Tracheal epithelial cell (primary cell): ENCODE results near the gene PCBP2. TPM values are rescaled to one million over a fixed set of nuclear protein-coding genes. Genes with fewer than 3 reads are reported as not detected.

Experiments
- total RNA-seq: library from RNA; depleted of rRNA; stranded (reverse); fragments of >200 nt; gene quantifications from 2 replicates; pipeline ENCODE4 v1.2.1, GENCODE V29; 2014

Gene PCBP2
- 176 and 182 TPM in 2 replicates for total RNA-seq

DNA sequence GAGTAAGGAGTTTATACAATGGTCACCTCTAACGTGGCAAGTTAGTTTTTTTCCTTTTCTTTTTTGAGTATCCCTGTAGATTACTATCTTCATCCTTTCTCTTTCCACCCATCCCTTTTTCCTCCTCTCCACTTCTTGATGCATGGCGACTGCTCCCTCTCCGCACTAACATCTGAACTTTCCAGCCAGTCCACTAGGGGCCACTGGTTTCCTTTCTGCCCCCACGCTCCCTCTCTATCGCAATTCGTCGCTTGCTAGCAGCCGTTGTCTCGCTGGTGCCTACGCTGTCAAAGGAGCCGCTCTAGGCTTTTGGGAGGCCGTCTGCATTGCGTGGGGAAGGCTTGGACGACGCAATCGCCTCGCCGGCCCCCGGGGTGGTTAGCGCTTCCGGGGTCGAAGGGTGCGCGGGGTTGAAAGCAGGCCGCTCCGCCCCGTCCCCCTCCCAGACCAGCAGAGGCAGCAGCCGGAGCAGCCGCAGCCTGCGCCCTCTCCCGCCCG, at the start of gene PCBP2:
TSS of gene PCBP2 (plus strand) at position 442 of the 498 bp plus-strand sequence. CDS start 2,699 bp downstream, outside the sequence.

DNA sequence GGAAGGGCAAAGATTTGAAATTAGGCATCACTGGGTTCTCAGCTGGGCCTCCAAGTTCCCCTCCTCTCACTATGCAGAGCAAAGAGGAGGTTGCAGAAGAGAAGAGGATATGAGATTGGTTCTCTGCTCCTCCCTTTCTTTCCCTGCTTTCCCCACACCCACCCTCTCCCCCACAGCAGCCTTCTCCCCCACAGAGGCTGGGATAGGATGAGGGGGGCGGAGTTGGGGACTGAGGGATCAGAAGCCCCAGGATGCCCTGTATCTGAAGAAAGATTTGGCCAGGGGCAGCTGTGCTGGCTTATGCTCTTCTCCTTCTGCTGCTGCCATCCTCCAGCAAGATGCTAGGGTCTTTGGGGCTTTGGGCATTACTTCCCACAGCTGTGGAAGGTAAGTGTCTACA, 28.3 kb upstream of the PCBP2 start, which contains the start of gene AMHR2:
TSS of gene AMHR2 (plus strand) at position 259 of the 400 bp plus-strand sequence. CDS start at position 339, 80 bp downstream.

DNA sequence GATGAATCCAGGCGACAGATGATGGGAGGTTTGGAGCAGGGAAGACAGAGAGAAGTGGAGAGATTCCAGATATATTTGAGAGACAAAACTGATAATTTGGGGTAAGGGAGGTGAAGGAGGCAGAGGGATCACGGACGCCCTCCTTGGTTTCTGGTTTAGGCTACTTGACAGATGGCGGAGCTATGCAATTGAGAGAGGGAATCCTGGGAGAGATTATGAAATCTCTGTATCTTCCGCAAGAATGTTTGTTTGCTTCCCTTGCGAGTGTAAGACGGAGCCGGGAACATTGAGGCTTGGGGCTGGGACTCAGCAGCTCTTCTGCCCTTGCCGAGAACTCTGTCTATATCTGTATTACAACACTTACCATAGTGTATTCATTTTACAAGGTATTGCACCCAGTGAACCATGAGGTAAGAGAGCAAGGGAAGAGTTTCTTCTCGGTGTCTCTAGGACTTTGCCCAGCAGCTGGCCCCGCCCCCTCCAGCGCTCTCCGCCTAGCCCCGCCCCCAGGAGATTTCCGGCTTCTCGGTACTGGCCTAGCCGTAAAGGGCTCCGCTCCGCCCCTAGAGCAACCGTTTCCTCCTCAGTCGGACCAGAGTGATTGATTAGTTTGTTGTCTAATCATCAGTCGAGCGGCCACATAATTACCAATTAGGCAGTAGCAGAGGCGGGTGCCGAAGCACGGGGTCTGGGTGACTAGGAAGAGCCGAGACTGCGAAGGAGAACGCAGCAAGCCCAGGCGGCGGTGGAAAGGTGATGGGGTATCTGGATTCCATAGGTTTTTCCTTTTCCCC, 10.7 kb upstream of the PCBP2 start, which contains the start of gene PRR13:
TSS of gene PRR13 (plus strand) at position 695 of the 794 bp plus-strand sequence. CDS start 981 bp downstream, outside the sequence.

DNA sequence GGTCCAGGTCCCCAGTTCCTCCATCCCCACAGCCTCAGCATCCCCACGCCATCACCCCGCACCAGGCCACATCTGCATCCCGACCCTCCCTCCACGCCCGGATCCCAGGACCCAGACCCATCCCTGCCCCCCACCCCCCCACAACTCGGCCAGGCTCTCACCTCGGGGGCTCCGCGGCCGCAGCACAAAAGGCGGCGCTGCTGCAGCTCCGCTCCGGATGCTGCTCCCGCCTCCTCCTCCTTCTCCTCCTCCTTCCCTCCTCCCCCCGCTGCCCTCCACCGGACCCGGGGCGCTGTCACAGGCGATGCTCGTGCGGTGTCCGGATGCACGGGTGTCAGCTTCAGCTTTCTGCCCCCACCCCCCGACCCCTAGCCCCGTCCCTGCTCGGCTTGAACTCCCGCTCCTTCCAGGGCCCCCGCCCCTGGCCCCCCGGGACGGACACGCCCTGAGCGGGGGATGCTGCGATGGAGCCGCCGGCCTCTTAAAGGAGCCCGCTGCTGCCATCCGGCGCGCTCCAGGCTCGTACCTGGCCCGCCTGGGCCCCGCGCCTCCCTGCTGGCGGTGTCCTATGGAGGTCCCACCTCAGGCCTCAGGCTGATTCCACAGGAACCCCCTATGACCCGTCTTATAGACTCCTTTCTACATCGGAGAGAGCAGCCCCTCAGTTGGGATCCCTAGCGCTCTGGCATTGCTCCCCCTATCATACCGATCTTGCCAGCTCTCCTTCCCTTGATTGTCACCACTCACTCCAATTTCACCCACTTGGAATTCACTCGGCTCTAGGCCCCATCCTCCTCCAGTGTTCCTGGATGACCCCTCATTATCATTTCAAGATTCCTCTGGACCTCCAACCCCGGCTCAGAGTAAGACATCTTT, 47.6 kb downstream of the PCBP2 start, which contains the start of gene MAP3K12:
TSS of gene MAP3K12 (minus strand) at position 193 of the 876 bp plus-strand sequence. CDS start 12,067 bp downstream, outside the sequence.

DNA sequence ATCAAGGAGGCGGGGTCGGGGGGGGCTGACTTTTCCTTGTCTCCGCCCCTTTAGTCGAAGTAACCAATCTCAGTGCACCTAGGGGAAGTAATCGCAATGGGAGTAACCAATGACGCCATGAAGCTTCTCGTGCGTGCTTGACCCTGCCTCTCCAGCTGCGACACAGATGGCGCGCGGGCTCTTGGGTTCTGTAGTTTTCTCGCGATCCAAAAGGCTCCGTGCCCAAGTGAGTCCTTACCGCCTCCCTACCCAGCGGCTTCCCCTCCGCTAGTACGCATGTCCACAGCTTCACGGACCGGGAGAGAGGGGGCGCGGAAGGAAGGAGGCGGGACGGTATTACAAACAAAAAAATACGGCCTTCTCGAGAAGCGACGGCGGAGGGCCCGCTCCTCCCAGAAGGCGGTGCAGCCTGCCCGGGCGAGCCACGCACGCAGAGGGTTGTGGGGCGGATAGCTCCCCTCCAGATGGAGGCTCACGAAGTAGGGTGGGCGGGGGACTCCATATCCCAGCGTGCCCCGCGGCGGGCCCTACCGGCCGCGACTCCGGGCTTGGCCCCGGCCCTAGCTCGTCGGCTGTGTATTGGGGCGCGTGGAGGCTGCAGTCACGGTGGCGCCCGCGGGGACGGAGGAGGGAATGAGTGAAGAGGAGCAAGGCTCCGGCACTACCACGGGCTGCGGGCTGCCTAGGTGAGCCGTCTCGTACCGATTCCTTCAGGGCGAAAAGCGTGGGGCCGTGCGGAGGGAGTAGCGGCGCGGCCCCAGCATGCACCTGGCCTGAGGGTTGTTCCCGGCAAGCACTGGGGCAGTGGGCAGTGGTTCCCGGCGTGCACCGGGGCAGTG, 49.1 kb downstream of the PCBP2 start, which contains the start of gene TARBP2:
TSS of gene TARBP2 (plus strand) at position 508 of the 839 bp plus-strand sequence. CDS start at position 634, 126 bp downstream.

DNA sequence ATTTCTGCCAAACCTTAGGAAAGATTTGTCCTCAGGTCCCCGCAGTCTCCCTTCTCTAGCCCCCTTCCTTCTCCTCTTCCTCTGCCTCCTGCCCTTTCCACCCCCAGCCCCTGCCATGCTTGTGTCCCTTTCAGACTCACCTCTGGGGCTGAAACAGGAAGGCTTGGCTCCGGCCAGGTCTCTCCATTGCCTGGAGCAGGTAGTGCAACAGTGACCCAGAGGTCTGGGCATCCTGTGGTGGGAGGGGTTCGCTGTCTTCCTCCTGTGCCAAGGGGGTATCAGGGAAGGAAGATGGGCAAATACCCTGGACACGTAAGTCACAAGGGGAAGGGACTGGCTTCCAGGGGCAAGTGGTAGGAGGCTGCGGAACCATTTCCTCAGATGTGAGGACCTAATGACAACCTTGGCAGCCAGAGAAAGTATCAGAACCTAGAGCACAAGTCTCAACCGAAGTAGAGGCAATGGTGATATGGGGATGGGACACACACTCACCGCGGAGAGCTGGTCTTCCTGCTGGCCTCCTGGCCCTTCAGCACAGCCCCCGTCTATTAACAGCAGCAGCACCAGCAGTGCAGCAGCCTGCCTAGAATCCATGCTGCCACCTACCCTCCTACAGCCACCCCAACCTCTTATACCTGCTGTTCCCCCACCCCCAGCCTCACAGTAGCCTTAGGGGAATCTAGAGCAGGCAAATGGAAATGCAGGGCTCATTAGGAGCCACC, 55.1 kb downstream of the PCBP2 start, which contains the start of gene NPFF:
TSS of gene NPFF (minus strand) at position 604 of the 722 bp plus-strand sequence. CDS start at position 594, 10 bp downstream.

Other genes starting within 250 kb of the PCBP2 start
- 3.4 and 9.4 TPM in 2 replicates for gene ITGB7, start 244.9 kb upstream of the PCBP2 start, total RNA-seq
- 35.9 and 65.4 TPM in 2 replicates for gene RARG, start 219.9 kb upstream of the PCBP2 start, total RNA-seq
- gene ESPL1, start 183.8 kb upstream of the PCBP2 start, total RNA-seq = 0.64 and 1.4 TPM in 2 replicates
- 326 and 408 TPM in 2 replicates for gene PFDN5, start 156.6 kb upstream of the PCBP2 start, total RNA-seq
- gene MYG1, start 152.4 kb upstream of the PCBP2 start, total RNA-seq = 34.5 and 43.1 TPM in 2 replicates
- 26.2 and 26.7 TPM in 2 replicates for gene AAAS, start 130.5 kb upstream of the PCBP2 start, total RNA-seq
- gene SP7, start 115.7 kb upstream of the PCBP2 start, total RNA-seq = not detected in 2 replicates
- gene SP1, start 71.9 kb upstream of the PCBP2 start, total RNA-seq = 19.3 and 34.3 TPM in 2 replicates
- gene AMHR2, start 28.2 kb upstream of the PCBP2 start, total RNA-seq = not detected in 2 replicates
- 26.7 and 33.9 TPM in 2 replicates for gene PRR13, start 10.4 kb upstream of the PCBP2 start, total RNA-seq
- 4.7 and 5.3 TPM in 2 replicates for gene MAP3K12, start 47.4 kb downstream of the PCBP2 start, total RNA-seq
- gene TARBP2, start 49.2 kb downstream of the PCBP2 start, total RNA-seq = 37.9 and 39.3 TPM in 2 replicates
- gene NPFF, start 55.4 kb downstream of the PCBP2 start, total RNA-seq = not detected in 2 replicates
- gene ATF7, start 174.3 kb downstream of the PCBP2 start, total RNA-seq = 3.6 and 4.1 TPM in 2 replicates
- gene ATP5MC2, start 224.0 kb downstream of the PCBP2 start, total RNA-seq = 77.6 and 160 TPM in 2 replicates